MM.1S (cell line): ENCODE results near the gene LY86.

Experiments
- DNase-seq: peaks from one replicate; pipeline ENCODE4 v3.0.0-alpha.2; 2015
- H2AFZ ChIP-seq: fragments of 300-600 bp; sonication (generic); 2 replicates; pipeline ENCODE4 v1.6.0; 2016; ENCODE audit warnings: antibody characterized with exemption, low read length
- H3F3A ChIP-seq: fragments of 300-600 bp; sonication (generic); 2 replicates; pipeline ENCODE4 v1.6.1; 2016; ENCODE audit warnings: mild to moderate bottlenecking, antibody characterized with exemption, low read length, moderate library complexity, mixed read lengths; ENCODE audit not compliant: insufficient read depth
- H3K27ac ChIP-seq: fragments of 300-600 bp; sonication (generic); 2 replicates; pipeline ENCODE4 v1.5.1; 2016; ENCODE audit warnings: mild to moderate bottlenecking, low read length
- H3K27me3 ChIP-seq: fragments of 300-600 bp; sonication (generic); replicated peaks from 2 replicates; pipeline ENCODE4 v1.6.0; 2016; ENCODE audit warnings: low read length; ENCODE audit not compliant: insufficient read depth
- H3K36me3 ChIP-seq: fragments of 300-600 bp; sonication (generic); replicated peaks from 2 replicates; pipeline ENCODE4 v1.6.1; 2016; ENCODE audit warnings: mild to moderate bottlenecking, low read length, mixed read lengths; ENCODE audit not compliant: insufficient read depth
- H3K4me1 ChIP-seq: fragments of 300-600 bp; sonication (generic); 2 replicates; pipeline ENCODE4 v1.6.1; 2016; ENCODE audit warnings: low read length, mixed read lengths
- H3K4me2 ChIP-seq: fragments of 300-600 bp; sonication (generic); 2 replicates; pipeline ENCODE4 v1.6.0; 2016; ENCODE audit warnings: low read depth, low read length
- H3K4me3 ChIP-seq: fragments of 300-600 bp; sonication (generic); 2 replicates; pipeline ENCODE4 v1.5.1; 2016; ENCODE audit warnings: low read length, mixed read lengths
- H3K79me2 ChIP-seq: fragments of 300-600 bp; sonication (generic); 2 replicates; pipeline ENCODE4 v1.6.1; 2016; ENCODE audit warnings: mixed run types, low read length, mixed read lengths
- H3K9ac ChIP-seq: fragments of 300-600 bp; sonication (generic); 2 replicates; pipeline ENCODE4 v1.6.1; 2016; ENCODE audit warnings: low read length, mixed read lengths
- H3K9me2 ChIP-seq: fragments of 300-600 bp; sonication (generic); replicated peaks from 2 replicates; pipeline ENCODE4 v1.6.1; 2016; ENCODE audit warnings: mild to moderate bottlenecking, low read length, mixed read lengths; ENCODE audit not compliant: insufficient read depth
- H3K9me3 ChIP-seq: fragments of 300-600 bp; sonication (generic); replicated peaks from 2 replicates; pipeline ENCODE4 v1.6.1; 2016; ENCODE audit warnings: mild to moderate bottlenecking, low read length, mixed read lengths; ENCODE audit not compliant: insufficient read depth
- H4K20me1 ChIP-seq: fragments of 300-600 bp; sonication (generic); 2 replicates; pipeline ENCODE4 v1.6.1; 2016; ENCODE audit warnings: mild to moderate bottlenecking, low read length, moderate library complexity, mixed read lengths; ENCODE audit not compliant: insufficient read depth
- CTCF ChIP-seq: fragments of 300-600 bp; sonication (generic); IDR thresholded peaks from 2 replicates; pipeline ENCODE4 v1.5.1; 2016; ENCODE audit warnings: antibody characterized with exemption, low read length, mixed read lengths
- EZH2 ChIP-seq: fragments of 300-600 bp; sonication (generic); optimal IDR thresholded peaks from 2 replicates; pipeline ENCODE3; 2017; ENCODE audit warnings: low read depth, mild to moderate bottlenecking, antibody characterized with exemption, low read length, mixed read lengths
- EZH2phosphoT487 ChIP-seq: fragments of 300-600 bp; sonication (generic); IDR thresholded peaks from 2 replicates; pipeline ENCODE4 v1.6.1; 2018; ENCODE audit warnings: antibody characterized with exemption, low read length

LY86 gene

GRCh38 chr6:6547110-6547879, 41.2 kb upstream of the LY86 start:
- H3K4me2 ChIP-seq = peak overlapping the region; percentile 88
- H3K27ac ChIP-seq = peak overlapping the region; percentile 26; the same call in 1 of the 2 replicates
- H3K9ac ChIP-seq = peak overlapping the region; percentile 22; the same call in 1 of the 2 replicates
- no peaks in the 10 kb centered on the region for H3K79me2 ChIP-seq
- peak overlapping the region; percentile 58 for H3K4me3 ChIP-seq
- H2AFZ ChIP-seq = peak overlapping the region; percentile 65
- H3K36me3 ChIP-seq = no peaks in the 10 kb centered on the region
- peaks cover 22% of the 10 kb centered on the region for H3F3A ChIP-seq
- no peaks in the 10 kb centered on the region for H3K9me2 ChIP-seq
- no peaks in the 10 kb centered on the region for H4K20me1 ChIP-seq
- peak; percentile 88 for DNase-seq
- no peaks in the 10 kb centered on the region for H3K9me3 ChIP-seq
- TF ChIP-seq CTCF (peak; percentile 91), EZH2 (no peak)
- H3K27me3 ChIP-seq = no peaks in the 10 kb centered on the region
- H3K4me1 ChIP-seq = peaks cover 17% of the 10 kb centered on the region

DNA sequence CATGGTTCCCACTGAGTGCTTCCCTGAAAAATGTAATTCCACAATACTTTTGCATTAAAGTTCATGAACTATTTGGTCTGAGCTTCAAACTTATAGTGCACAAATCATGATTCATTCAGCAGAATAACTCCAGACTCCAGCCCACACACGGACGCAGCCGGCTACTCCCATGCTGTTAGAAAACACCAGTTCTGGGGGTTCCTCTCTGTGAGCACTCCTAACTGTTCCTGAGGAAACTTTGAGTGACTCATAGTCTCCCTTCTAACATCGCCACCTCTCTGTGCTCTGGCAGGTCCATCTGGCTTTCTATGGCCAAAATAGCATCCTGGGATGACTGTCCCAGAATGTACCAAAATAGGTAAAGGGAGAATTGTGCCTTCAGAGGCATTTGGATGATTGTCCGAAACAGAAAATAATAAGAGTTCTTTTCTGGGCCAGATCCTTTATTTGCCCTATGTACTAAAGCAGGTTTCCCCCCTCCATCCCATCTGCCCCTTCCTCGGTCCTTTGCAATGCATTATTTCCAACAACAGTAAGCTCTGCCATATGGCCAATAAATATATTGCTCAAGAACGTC, 32.3 kb upstream of the LY86 start:
- Histone ChIP-seq H3K27ac (no peak overlapping the region), H3K4me1 (no peaks in the 10 kb centered on the region), H3K9ac (no peak overlapping the region), H3K27me3 (no peaks in the 10 kb centered on the region), H3F3A (no peaks in the 10 kb centered on the region), H3K9me3 (no peaks in the 10 kb centered on the region), H3K4me2 (no peak overlapping the region), H3K9me2 (no peaks in the 10 kb centered on the region), H3K36me3 (no peaks in the 10 kb centered on the region), H3K4me3 (no peak overlapping the region), H3K79me2 (no peaks in the 10 kb centered on the region), H4K20me1 (no peaks in the 10 kb centered on the region), H2AFZ (no peak overlapping the region)
- TF ChIP-seq EZH2 (no peak), CTCF (no peak), EZH2phosphoT487 (no peak)
- DNase-seq = no peak

GRCh38 chr6:6556738-6557503, 31.6 kb upstream of the LY86 start:
- DNase-seq = peak; percentile 39
- Histone ChIP-seq H3K9ac (no peak overlapping the region), H3K9me3 (no peaks in the 10 kb centered on the region), H3K9me2 (no peaks in the 10 kb centered on the region), H3K36me3 (no peaks in the 10 kb centered on the region), H4K20me1 (no peaks in the 10 kb centered on the region), H2AFZ (no peak overlapping the region), H3K4me2 (no peak overlapping the region), H3K79me2 (no peaks in the 10 kb centered on the region), H3F3A (no peaks in the 10 kb centered on the region), H3K4me3 (no peak overlapping the region), H3K27ac (no peak overlapping the region), H3K4me1 (no peaks in the 10 kb centered on the region), H3K27me3 (no peaks in the 10 kb centered on the region)
- no peak for TF ChIP-seq EZH2
- TF ChIP-seq EZH2phosphoT487 = no peak
- TF ChIP-seq CTCF = peak; percentile 94
